Kidney (tissue), 14 donors: ENCODE measurements around the gene PSMC6. TPM values are rescaled to one million over a fixed set of nuclear protein-coding genes. Genes with fewer than 3 reads are reported as not detected.

Experiments used
- DNase-seq, 5 donors: peaks; one replicate each; pipeline ENCODE4 v3.0.0-alpha.2; 2013 to 2020
- FAIRE-seq: peaks from 2 replicates; lab custom pipeline; 2012; peaks lifted over from hg19 to GRCh38; lab: Jason Lieb, UNC
- H3K27ac ChIP-seq, 2 donors: one replicate each; pipeline ENCODE4 v1.7.0; 2013; ENCODE audit warnings: low read depth in 2 of 2, low read length in 2 of 2, inconsistent platforms in 1 of 2
- H3K27me3 ChIP-seq: one replicate; pipeline ENCODE4 v1.7.1; 2013; ENCODE audit warnings: low read length, inconsistent platforms; ENCODE audit not compliant: control insufficient read depth, insufficient read depth
- H3K36me3 ChIP-seq, 3 donors: one replicate each; pipeline versions ENCODE4 v1.7.0 to v1.7.1; 2013; ENCODE audit warnings: low read length in 3 of 3, control low read depth in 1 of 3, inconsistent platforms in 1 of 3; ENCODE audit not compliant: insufficient read depth in 3 of 3, control insufficient read depth in 2 of 3
- H3K4me1 ChIP-seq, 3 donors: one replicate each; pipeline versions ENCODE4 v1.7.0 to v1.7.1; 2013; ENCODE audit warnings: low read length in 3 of 3, inconsistent platforms in 1 of 3, low read depth in 1 of 3; ENCODE audit not compliant: control insufficient read depth in 2 of 3, insufficient read depth in 2 of 3
- H3K4me3 ChIP-seq, 3 donors: one replicate each; pipeline versions ENCODE4 v1.7.0 to v1.8.1; 2013; ENCODE audit warnings: low read length in 3 of 3, control low read depth in 1 of 3, inconsistent platforms in 1 of 3
- H3K9ac ChIP-seq, 3 donors: one replicate each; pipeline versions ENCODE4 v1.7.0 to v1.7.1; 2013; ENCODE audit warnings: low read length in 3 of 3, control low read depth in 1 of 3, inconsistent platforms in 1 of 3
- H3K9me3 ChIP-seq, 3 donors: one replicate each; pipeline versions ENCODE4 v1.7.0 to v1.7.1; 2013; ENCODE audit warnings: low read length in 3 of 3, control low read depth in 1 of 3, inconsistent platforms in 1 of 3; ENCODE audit not compliant: control insufficient read depth in 2 of 3, insufficient read depth in 1 of 3
- CTCF ChIP-seq: IDR thresholded peaks from 3 replicates; pipeline ENCODE4 v1.5.1; 2012; ENCODE audit warnings: mild to moderate bottlenecking, moderate library complexity, borderline replicate concordance; ENCODE audit not compliant: insufficient read depth; ENCODE audit errors: extremely low read depth
- intact Hi-C: fragments of 100-400 bp; cut with DNase I; formaldehyde crosslinking; loops from one replicate; pipeline ENCODE4 v1.11.1; 2022
- polyA plus RNA-seq: library from polyadenylated mRNA; stranded (reverse); fragments of 350-450 nt; fragmentation: Illumina TruSeq; extraction: RNeasy Lipid Tissue Mini Kit (QIAGEN cat#74804); gene quantifications from one replicate; pipeline ENCODE4 v1.2.3, GENCODE V29; 2014; ENCODE audit warnings: low read depth, low replicate concordance; ENCODE audit not compliant: insufficient read depth
- total RNA-seq: library from RNA; stranded (reverse); fragmentation: NEBNext Ultra II Directional; extraction: Animal tissue kit (Norgen Biotek cat#: 25700); gene quantifications from one replicate; pipeline ENCODE4 v1.2.1, GENCODE V29; 2021
- donor health status: control.
- donor health status: control.
- donor health status: control.
- donor health status: control.
- donor health status: control.
- donor health status: DM: yes; HTN: yes; CAD: no.
- donor health status: Normal renal cell carcinoma (clear cell type).

PSMC6 gene
- total and polyA plus RNA-seq, 2 donors from 2014 or later, result 66.3 to 81.4 TPM

- FAIRE-seq, result peak; percentile 55
- intact Hi-C loops, result no loop called here
Measured at GRCh38 chr14:52729925-52730708, 23.1 kb downstream of the PSMC6 start, which contains the start of gene STYX. STYX (plus strand) TSS chr14:52730166; CDS start chr14:52730475, 309 bp downstream.

GRCh38 chr14:52730709-52731111, 23.7 kb downstream of the PSMC6 start:
- Histone ChIP-seq H3K27ac (peak overlapping the region; percentile 67 to 75), H3K4me1 (peaks cover 0 to 9% (median 0%) of the 10 kb centered on the region in 3 donors), H3K9ac (peak overlapping the region; percentile 83 to 84 (median 84)), H3K4me3 (peak overlapping the region; percentile 83 to 93 (median 89)), H3K36me3 (peaks cover 0 to 7% (median 3%) of the 10 kb centered on the region in 3 donors), H3K9me3 (no peaks in the 10 kb centered on the region), H3K27me3 (no peaks in the 10 kb centered on the region)
- TF ChIP-seq CTCF, result no peak
- DNase-seq, result peak in 1 of 5 donors; percentile 77
- intact Hi-C loops, result no loop called here
- FAIRE-seq, result no peak

More at GRCh38 chr14:52729925-52730708, 23.1 kb downstream of the PSMC6 start, which contains the start of gene STYX:
- Histone ChIP-seq H3K27ac (peak within 1 kb of the TSS; percentile 67 to 81), H3K9ac (peak within 1 kb of the TSS; percentile 83 to 84 (median 84)), H3K36me3 (peaks cover 0 to 7% (median 3%) of the 10 kb centered on the region in 3 donors), H3K4me1 (peaks cover 0 to 9% (median 0%) of the 10 kb centered on the region in 3 donors), H3K4me3 (peak within 1 kb of the TSS; percentile 83 to 93 (median 89)), H3K27me3 (no peaks in the 10 kb centered on the region), H3K9me3 (no peaks in the 10 kb centered on the region)
- TF ChIP-seq CTCF, result peak; percentile 11
- DNase-seq, result peak; percentile 98 to 100 (median 99)

GRCh38 chr14:52733824-52734223, 26.8 kb downstream of the PSMC6 start:
- TF ChIP-seq CTCF, result no peak
- intact Hi-C loops, result no loop called here

More at GRCh38 chr14:52733824-52734223, 26.8 kb downstream of the PSMC6 start:
- Histone ChIP-seq H3K27ac (no peak overlapping the region), H3K27me3 (no peaks in the 10 kb centered on the region), H3K36me3 (no peaks in the 10 kb centered on the region), H3K4me1 (peaks cover 0 to 9% (median 0%) of the 10 kb centered on the region in 3 donors), H3K4me3 (no peak overlapping the region), H3K9me3 (no peaks in the 10 kb centered on the region), H3K9ac (no peak overlapping the region)
- FAIRE-seq (no peak), DNase-seq (no peak)
